ENCODE results near the gene ELAC2. TPM values are rescaled to one million over a fixed set of nuclear protein-coding genes. Genes with fewer than 3 reads are reported as not detected.

ELAC2 gene
- total and polyA plus RNA-seq, 2 of the 8 experiments (the other 6 are each of a cell fraction or from before 2014, with no cell fraction given) = 91.6 to 127 TPM

GRCh38 chr17:12992676-12993075 lies 25.2 kb downstream of the ELAC2 start:
- Histone ChIP-seq H2BK15ac (ENCODE audit: low read length) (no peak overlapping the region), H3K4me3 (ENCODE audit: extremely low read depth in 1 of 4, insufficient read depth in 2 of 4, low read depth in 3 of 4, low read length in 4 of 4) (no peak overlapping the region), H2BK12ac (ENCODE audit: low read depth, low read length) (no peak overlapping the region), H3K27me3 (replicated peaks in 1 of 4; ENCODE audit: control insufficient read depth in 3 of 4, extremely low read depth in 1 of 4, insufficient read depth in 3 of 4, low read length in 3 of 4) (no peaks in the 10 kb centered on the region), H4K8ac (ENCODE audit: extremely low read depth, insufficient read depth, low read length) (no peak overlapping the region), H3K14ac (ENCODE audit: insufficient read length) (no peak overlapping the region), H3K56ac (replicated peaks; ENCODE audit: insufficient read length, low read depth, low read length) (no peak overlapping the region), H3K9me3 (ENCODE audit: insufficient read depth in 2 of 2, low read depth in 1 of 2, low read length in 1 of 2) (no peaks in the 10 kb centered on the region), H3K4me1 (replicated peaks in 1 of 4; ENCODE audit: control insufficient read depth in 3 of 4, insufficient read depth in 4 of 4, low read length in 3 of 4) (peaks cover 0 to 6% (median 0%) of the 10 kb centered on the region in 4 experiments; a peak in 2 of 7 replicates), H3K79me1 (ENCODE audit: low read depth, low read length) (peaks cover 3% of the 10 kb centered on the region), H2BK120ac (replicated peaks; ENCODE audit: low read depth, low read length) (no peak overlapping the region), H3K4me2 (ENCODE audit: insufficient read depth in 1 of 2, low read depth in 2 of 2, low read length in 2 of 2) (no peak overlapping the region), H2BK20ac (ENCODE audit: low read length) (no peak overlapping the region), H3K36me3 (ENCODE audit: control insufficient read depth in 2 of 4, insufficient read depth in 4 of 4, low read length in 3 of 4) (peaks cover 50 to 80% (median 67%) of the 10 kb centered on the region in 4 experiments), H4K5ac (ENCODE audit: insufficient read length, low read depth, low read length) (no peak overlapping the region), H3K23ac (ENCODE audit: insufficient read length) (no peak overlapping the region), H3K4ac (replicated peaks; ENCODE audit: insufficient read length, low read depth, low read length) (no peak overlapping the region), H2BK5ac (ENCODE audit: low read depth, low read length) (no peak overlapping the region), H4K20me1 (replicated peaks in 1 of 2; ENCODE audit: control insufficient read depth in 1 of 2, insufficient read depth in 2 of 2, low read length in 2 of 2) (peaks cover 6 to 7% of the 10 kb centered on the region in 2 experiments), H2AFZ (ENCODE audit: low read length) (no peak overlapping the region), H3K23me2 (ENCODE audit: low read depth, low read length) (no peaks in the 10 kb centered on the region), H3K18ac (ENCODE audit: extremely low read depth, low read length) (no peak overlapping the region), H3K79me2 (ENCODE audit: control insufficient read depth in 1 of 2, insufficient read depth in 2 of 2, low read length in 2 of 2) (no peaks in the 10 kb centered on the region), H2AK5ac (ENCODE audit: low read depth, low read length) (no peak overlapping the region), H4K91ac (replicated peaks; ENCODE audit: insufficient read length, low read length) (no peak overlapping the region), H3K9ac (replicated peaks in 1 of 4; ENCODE audit: extremely low read depth in 1 of 4, low read depth in 3 of 4, low read length in 3 of 4) (no peak overlapping the region), H3K27ac (ENCODE audit: low read depth, low read length) (no peak overlapping the region)
- no peak for DNase-seq (ENCODE audit: low read depth in 1 of 2, low spot score in 2 of 2)
- ChIA-PET CTCF (ENCODE audit: partially characterized antibody) (interaction anchor here (0.7 to 2.4 kb wide), 6 partner anchors 10 to 811 kb away, joined by 3 to 11 read pairs (median 4); no protein-coding TSS in a partner anchor), POLR2A (ENCODE audit: partially characterized antibody) (interaction anchor here (0.8 to 3.2 kb wide), 6 partner anchors 8 to 620 kb away, joined by 3 to 13 read pairs (median 4); no protein-coding TSS in a partner anchor)
- no peak for FAIRE-seq
- 92% methylated on average over 14 of the region's 14 CpGs; no CpG with 5 or more reads in 1 of the 2 experiments for WGBS, 2 experiments (ENCODE audit: extremely low coverage in 1 of 2, insufficient coverage in 1 of 2, insufficient read length in 1 of 2, insufficient replicate concordance in 2 of 2, low coverage in 1 of 2, low lambda C conversion rate in 2 of 2, missing lambda C conversion rate in 1 of 2)
- TF ChIP-seq HDAC2 (IDR thresholded peaks at IDR 0.05; ENCODE audit: borderline replicate concordance in 1 of 2, low read depth in 2 of 2, low read length in 2 of 2) (no peak), HDAC6 (IDR thresholded peaks at IDR 0.05; ENCODE audit: low read depth, low read length) (no peak), KDM4A (IDR thresholded peaks at IDR 0.05; ENCODE audit: low read depth, low read length, severe bottlenecking) (no peak), POLR2A (IDR thresholded peaks at IDR 0.05; ENCODE audit: control extremely low read depth in 1 of 2, low read depth in 2 of 2, low read length in 2 of 2) (no peak), YY1 (IDR thresholded peaks at IDR 0.05; ENCODE audit: low read depth, low read length) (no peak), NRF1 (IDR thresholded peaks at IDR 0.05; ENCODE audit: low read depth, low read length) (no peak), GTF2F1 (IDR thresholded peaks at IDR 0.05; ENCODE audit: borderline replicate concordance, low read depth, low read length) (no peak), CHD2 (IDR thresholded peaks at IDR 0.05; ENCODE audit: low read length) (no peak), KDM5A (IDR thresholded peaks at IDR 0.05; ENCODE audit: low read length) (no peak), BACH1 (IDR thresholded peaks at IDR 0.05; ENCODE audit: low read length) (no peak), CEBPB (IDR thresholded peaks at IDR 0.05; ENCODE audit: low read depth, low read length) (no peak)

Measured in H1 (cell line).